ENCODE data around the gene ZNF574.
"Not testable (repeated sequence)": the region's sequence is repeated elsewhere in the genome, so short reads cannot be mapped to it uniquely, and the experiment has no call there.

The ZNF574 gene

GRCh38 chr19:42080764-42081375, 4.9 kb downstream of the ZNF574 start:
- DNase-seq = no peak

GRCh38 chr19:42081584-42082203, 5.7 kb downstream of the ZNF574 start:
- DNase-seq = peak; percentile 28

- no peak for DNase-seq
Measured at GRCh38 chr19:42083537-42083936, 7.6 kb downstream of the ZNF574 start.

GRCh38 chr19:42086188-42086736, 10.3 kb downstream of the ZNF574 start:
- no peak for DNase-seq

GRCh38 chr19:42086770-42087550, 11.0 kb downstream of the ZNF574 start:
- no peak for DNase-seq

DNA sequence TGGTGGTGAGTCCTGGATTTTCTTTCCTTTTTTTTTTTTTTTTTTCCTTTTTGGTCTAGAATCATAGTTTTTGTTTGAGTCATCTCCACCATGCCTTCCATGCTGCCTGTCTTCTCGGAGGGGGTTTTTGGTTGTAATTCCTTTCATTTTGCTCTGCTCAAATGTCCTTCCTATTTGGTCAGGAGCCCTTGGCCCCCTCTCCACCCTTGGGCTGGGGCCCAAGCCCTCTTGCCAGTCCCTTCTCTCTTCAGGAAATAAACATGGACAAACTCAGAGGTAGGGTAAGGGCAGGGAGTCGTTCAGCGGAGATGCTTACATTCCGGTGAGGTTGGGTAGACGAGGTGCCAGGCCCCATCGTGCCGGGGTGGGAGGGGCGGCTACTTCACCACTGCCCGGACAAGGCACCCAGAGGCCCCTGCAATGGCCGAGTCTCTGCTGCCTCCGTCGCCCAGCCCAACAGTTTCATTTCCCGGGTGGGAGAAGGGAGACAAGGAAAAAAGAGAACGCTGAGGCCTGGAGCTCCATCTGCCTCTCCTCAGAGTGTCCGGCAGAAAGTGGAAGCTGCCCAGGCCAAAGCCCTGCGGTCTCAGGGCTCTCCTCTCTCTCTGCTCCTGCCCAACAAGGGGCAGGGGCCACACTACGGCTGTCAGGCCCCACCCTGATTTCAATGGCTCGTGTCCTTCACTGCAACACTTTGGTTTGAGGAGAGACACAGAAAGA, 12.7 kb downstream of the ZNF574 start:
- DNase-seq = no peak

DNA sequence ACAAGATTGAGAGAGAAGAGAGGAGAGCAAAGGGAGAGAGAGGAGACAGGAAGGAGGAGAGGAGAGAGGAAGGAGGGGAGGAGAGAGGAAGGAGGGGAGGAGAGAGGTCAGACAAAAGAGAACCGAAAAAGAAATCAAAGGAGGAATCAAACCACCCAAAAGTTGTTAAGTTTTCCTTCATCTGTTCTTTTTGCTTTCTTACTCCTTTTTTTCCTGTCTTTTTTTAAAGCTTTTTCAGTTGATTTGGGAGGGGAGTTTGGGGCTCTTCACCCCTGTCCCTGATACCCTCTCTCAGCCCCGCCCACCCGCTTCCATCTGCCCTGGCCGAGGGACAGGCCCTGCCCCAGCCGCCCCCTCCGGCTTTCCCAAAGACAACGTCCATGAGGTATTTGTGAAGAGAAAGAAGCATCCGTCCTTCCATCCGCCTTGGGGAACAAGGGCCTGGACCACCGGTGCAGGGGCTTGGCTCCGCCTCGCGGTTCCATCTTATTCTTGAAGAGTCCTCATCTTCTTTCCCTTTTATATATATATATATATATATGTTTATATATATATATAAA, 13.3 kb downstream of the ZNF574 start:
- no peak for DNase-seq

GRCh38 chr19:42089772-42090171, 13.8 kb downstream of the ZNF574 start:
- DNase-seq = no peak

DNA sequence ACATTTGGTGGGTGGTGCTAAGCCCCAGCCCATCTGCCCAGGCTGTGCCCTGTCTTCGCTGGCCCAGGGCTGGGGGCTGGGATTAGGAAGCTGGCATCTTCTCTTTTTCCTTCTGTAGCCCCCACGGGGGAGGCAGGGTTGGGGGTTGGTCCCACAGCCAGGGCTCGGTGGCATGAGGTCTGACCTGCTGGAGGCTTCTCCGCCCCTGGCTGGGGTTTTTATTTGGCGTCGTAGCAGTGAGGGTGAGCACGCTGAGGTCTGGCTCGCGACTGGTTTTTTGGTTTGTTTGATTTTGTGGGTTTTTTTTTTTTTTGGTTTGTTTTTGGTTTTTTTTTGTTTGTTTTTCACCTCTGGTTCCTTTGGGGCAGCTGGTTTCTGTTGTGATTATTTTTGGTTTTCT, 14.7 kb downstream of the ZNF574 start:
- DNase-seq = no peak

- no peak for DNase-seq
Measured at GRCh38 chr19:42091300-42091699, 15.3 kb downstream of the ZNF574 start.

DNA sequence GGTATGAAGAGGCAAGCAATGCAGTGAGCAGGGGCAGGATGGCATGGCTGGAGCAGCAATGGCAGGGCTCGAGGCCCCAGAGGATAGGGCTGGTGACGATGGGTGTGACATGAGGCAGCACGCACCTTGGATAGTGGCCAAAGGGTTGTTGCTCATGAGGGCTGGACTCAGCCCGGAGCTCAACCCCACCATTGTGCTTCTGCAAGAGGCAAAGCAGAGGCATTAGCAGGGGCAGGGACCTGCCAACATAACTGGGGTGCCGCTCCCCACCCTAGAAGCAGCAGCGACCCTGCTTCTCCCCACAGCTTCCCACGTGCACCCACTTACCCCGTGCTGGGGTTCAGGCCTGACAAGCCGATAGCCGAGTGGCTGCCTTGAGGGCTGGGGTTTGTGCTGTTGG, 15.8 kb downstream of the ZNF574 start:
- DNase-seq = no peak

DNA sequence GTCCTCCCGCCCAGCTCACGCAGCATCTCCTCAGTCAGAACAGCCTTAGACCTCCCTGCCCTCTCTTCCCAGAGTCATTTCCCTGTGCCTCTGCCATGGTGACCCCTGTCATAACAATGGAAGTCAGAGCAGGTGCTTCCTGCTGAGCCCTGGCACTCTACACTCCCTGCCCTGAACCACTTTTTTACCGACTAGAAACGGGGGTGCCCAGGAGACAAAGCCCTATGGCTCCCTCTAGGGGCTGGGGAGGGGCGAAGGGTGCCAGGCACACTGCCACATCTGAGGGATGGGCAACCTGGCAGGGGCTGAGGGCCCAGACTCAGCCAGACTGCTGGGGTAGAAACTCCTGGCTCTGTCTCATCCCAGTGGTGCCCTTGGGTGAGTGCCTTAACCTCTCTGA, 16.4 kb downstream of the ZNF574 start:
- DNase-seq = peak; percentile 54

GRCh38 chr19:42093505-42093904, 17.5 kb downstream of the ZNF574 start:
- no peak for DNase-seq

GRCh38 chr19:42093926-42094325, 18.0 kb downstream of the ZNF574 start:
- DNase-seq = no peak

DNA sequence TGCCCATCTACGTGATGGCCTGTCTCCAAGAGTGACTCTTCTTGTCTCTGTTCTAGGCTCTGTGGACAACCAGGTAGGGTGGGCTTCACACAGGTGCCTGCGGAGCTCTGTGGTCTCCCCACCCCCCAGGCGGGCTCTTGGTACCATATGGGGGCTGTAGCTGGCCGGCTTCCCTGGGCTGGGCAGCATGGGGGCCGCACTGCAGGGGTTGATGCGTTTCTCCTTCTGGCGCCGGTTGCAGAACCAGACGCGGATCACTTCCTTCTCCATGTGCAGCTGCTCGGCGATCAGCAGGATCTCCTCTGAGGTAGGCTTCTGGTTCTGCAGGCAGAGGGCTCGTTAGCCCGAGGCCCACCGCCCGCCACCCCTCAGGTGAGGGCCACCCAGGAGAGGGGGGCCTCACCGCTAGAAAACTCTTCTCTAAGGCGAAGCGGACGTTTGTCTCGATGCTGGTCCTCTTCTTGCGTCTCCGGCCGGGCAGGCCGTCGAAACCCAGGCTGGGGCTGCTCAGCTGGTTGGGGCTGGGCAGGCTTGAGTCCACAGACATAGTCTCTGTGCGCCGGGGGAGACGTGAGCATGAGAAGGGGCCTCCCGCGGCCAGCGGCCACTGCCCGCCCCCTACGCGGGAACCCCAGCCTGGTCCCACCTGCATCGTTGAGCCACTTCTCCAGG, 19.3 kb downstream of the ZNF574 start:
- no peak for DNase-seq

GRCh38 chr19:42095814-42096230, 19.9 kb downstream of the ZNF574 start:
- peak; percentile 33 for DNase-seq

- no peak for DNase-seq
Measured at GRCh38 chr19:42096255-42096837, 20.4 kb downstream of the ZNF574 start.

GRCh38 chr19:42097461-42097860, 21.5 kb downstream of the ZNF574 start:
- DNase-seq = no peak

- no peak for DNase-seq
Measured at GRCh38 chr19:42098781-42099180, 22.8 kb downstream of the ZNF574 start.

DNA sequence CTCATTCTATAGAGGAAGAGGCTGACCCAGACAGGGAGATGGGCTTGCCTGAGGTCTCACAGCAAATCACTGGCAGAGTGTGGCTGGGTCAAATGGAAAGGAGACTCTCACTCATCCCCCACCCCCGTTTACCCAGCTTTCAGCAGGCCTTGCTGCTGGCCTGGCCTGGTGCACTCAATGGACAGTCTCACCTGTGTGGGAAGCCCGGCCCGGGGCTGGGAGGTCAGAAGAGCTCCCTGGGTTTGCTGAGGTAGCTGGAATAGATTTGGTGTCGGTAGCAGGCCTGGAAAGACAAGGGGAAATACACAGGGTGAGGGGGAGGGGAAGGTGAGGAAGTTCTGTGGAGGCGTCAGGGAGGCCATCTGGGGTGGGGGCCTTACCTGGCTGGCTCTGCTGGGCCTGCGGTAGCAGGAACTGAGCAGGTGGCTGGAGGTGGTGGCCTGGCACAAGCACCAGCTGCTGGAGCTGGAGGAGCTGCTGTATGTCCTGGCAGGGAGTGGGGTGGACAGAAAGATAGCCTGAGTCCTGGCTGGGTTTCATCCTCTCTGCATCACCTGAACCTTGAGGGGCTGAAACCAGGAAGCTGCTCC, 23.5 kb downstream of the ZNF574 start:
- no peak for DNase-seq

DNA sequence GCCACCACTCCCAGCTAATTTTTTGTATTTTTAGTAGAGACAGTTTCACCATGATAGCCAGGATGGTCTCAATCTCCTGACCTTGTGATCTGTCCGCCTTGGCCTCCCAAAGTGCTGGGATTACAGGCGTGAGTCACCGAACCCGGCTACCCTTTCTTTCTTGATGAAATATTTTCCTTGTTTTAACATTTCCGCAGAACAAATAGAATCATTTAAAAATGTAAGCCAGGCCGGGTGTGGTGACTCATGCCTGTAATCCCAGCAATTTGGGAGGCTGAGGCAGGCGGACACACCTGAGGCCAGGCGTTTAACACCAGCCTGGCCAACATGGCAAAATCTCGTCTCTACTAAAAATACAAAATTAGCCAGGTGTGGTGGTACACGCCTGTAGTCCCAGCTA, 24.3 kb downstream of the ZNF574 start:
- not testable (repeated sequence) for DNase-seq

All from stimulated activated CD4-positive, alpha-beta T cell treated with anti-CD3 and anti-CD28 coated beads, Interleukin-15, amount 100 ng/mL, for 24 hours (primary cell).